LNCAP (cell line): ENCODE measurements around the gene TCF7L1.

Source experiments
- TF ChIP-seq, protein P1 (sequence below): fragments of 450-650 bp; IDR thresholded peaks from 2 replicates; pipeline ENCODE4 v1.5.1; 2017; ENCODE audit warnings: mild to moderate bottlenecking

TCF7L1 gene

DNA sequence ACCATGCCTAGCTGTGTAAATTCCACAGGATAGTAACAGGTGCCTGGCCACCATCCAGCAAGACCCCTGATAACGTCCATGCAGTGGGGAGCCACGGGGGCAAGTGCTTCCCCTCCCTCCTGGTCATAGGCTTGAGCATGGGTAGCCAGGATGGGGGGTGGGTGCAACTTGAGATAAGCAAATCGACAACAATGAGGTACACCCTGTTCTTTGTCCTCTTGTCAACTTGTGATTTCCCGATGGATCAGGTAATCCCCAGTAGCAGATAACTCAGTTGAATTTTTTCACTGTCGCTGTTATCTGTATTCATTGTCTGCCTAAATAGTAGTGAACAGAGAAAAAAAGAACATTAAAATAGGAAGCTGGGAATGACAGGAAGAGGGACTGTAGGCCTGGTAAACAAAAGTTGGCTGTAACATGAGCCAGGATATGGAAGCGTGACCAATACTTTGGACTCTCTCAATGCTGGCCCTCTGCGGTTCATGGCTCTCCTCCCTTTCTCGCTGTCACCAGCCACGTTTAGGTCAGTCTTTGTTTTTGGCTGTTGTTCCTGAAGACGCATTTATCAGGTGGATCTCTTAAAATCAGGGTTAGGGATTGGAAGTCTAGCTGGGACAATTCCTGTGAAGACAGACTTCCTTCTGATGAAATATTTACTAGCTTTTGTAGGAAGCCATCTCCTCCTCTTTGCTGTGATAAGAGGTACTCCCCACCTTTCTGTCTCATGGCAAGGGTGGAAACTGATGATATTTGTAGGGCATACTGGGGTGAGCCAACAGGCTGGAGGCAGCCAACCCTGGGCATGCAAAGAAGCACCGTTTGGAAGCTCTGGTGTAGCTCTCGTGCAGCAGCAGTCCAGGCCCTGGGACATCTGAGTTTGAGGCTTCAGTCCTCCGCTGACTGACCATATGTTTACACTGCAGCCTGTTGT is 42.4 kb downstream of the TCF7L1 start:
- TF ChIP-seq, protein P1, sequence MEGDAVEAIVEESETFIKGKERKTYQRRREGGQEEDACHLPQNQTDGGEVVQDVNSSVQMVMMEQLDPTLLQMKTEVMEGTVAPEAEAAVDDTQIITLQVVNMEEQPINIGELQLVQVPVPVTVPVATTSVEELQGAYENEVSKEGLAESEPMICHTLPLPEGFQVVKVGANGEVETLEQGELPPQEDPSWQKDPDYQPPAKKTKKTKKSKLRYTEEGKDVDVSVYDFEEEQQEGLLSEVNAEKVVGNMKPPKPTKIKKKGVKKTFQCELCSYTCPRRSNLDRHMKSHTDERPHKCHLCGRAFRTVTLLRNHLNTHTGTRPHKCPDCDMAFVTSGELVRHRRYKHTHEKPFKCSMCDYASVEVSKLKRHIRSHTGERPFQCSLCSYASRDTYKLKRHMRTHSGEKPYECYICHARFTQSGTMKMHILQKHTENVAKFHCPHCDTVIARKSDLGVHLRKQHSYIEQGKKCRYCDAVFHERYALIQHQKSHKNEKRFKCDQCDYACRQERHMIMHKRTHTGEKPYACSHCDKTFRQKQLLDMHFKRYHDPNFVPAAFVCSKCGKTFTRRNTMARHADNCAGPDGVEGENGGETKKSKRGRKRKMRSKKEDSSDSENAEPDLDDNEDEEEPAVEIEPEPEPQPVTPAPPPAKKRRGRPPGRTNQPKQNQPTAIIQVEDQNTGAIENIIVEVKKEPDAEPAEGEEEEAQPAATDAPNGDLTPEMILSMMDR = no peak

DNA sequence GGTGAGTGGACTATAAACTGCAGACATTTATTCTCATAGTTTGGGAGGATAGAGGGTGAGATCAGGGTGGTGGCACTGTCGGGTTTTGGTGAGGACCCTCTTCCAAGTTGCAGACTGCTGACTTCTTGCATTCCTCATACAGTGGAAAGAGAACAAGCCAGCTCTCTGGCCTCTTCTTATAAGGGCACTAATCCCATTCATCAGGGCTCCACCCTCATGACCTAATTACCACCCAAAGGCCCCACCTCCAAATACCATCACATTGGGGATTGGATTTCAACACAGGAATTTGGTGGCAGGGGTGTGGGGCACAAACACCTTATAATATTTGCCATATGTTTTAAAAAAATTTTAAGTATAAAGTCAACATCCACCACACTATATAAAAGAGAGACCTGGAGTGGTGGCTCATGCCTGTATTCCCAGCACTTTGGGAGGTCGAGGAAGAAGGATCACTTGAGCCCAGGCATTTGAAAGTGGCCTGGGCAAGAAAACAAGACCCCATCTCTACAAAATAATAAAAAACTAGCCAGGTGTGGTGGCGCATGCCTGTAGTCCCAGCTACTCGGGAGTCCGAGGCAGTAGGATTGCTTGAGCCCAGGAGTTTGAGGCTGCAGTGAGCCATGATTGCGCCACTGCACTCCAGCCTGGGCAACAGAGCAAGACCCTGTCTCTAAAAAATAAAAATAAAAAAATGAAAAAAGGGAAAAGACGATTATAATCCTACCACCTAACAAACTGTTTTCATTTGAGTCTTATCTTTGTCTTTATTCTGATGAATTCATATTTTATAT is 44.0 kb downstream of the TCF7L1 start:
- TF ChIP-seq, protein P1 = no peak

DNA sequence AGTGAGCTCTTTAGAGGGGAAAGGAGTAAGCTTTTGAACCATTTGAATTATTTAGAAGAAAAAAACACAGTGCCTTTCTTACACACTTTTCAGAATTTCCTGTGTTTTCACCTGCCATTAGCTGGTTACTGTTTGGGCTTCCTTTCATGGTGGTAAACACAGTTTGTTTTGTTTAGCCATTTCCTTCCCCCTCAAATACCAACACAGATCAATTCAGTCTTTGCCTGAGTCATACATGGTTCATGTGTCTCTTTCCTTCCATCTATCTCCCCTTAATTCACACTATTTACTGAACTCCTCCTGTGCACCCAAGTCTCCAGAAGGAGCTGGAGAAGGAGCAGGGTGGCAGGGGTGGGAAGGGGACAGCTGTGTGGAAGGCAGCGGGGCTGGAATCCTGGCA is 45.0 kb downstream of the TCF7L1 start:
- TF ChIP-seq, protein P1 = no peak

DNA sequence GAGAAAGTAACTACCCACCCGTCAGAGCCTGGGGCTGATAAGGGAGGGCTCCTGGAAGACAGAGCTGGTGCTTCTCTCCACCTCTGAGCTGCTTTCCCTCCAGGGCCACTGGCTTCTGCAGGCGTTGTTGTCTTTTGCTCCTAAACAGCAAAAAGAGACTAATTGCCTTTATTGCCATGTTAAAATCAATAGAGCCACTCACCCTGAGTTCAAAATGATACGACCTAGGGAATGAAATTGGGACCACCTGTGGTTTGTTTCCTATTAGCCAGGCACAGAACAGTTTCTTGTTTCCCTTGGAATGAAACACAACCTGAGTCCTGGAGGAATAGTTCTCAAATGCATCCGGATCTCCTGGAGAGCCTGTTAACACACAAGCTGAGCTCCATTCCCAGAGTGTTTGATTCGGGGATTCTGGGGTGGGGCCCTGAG is 45.8 kb downstream of the TCF7L1 start:
- TF ChIP-seq, protein P1 = no peak

DNA sequence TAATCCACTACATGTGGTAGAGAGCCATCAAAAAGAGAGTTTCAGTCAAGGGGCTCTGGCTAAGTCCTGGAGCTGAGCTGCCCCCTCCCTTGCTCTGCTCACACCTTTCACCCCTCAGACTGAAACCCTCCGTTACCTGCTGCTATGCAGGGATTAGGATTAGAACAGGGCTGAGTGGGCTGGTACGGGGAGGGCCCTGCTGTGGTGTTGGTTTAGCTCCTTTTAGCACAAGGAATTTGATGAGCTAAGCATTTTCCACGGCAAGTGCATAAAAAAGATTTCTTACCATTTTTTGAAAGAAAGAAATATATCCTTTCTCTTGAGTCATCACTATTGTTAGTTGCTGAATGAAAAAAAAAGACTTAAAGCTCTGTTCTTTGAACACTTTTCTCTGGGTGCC is 46.3 kb downstream of the TCF7L1 start:
- TF ChIP-seq, protein P1 = no peak

DNA sequence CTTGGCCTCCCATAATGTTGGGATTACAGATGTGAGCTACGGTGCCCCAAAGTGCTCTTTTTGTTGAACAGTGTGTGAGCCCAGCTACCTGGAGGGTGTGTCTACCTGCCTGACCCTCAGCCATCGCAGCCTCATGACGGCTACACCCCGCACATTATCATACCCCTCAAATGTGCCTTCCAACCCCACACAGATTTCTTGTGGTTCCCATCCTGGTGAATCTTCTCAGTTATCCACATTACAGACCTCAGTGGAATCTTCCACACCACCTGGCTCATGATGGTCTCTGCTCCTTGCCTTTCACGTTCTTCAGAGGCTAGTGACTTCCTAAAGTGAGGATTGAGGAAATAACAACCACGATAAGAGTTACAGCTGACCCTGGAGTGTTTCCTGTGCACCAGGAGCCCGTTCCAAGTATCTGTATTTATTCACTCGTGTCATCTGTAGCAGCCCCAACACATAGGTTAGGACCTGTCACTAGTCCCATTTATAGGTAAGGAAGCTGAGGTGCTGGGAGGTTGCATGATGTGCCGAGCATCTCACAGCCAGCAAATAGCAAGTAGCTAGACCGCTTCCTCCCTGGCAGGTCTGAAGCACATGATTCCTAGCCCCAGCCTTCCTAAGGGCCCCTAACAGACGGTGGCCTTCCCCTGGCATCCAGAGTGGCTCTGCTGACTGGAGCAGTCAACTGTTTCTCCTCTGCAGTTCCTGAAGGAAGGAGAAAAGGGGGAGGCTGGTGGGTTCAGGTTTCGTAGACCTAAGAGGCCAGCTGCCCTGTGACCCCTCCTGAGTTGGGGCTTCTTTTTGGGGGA is 47.3 kb downstream of the TCF7L1 start:
- TF ChIP-seq, protein P1 = no peak

DNA sequence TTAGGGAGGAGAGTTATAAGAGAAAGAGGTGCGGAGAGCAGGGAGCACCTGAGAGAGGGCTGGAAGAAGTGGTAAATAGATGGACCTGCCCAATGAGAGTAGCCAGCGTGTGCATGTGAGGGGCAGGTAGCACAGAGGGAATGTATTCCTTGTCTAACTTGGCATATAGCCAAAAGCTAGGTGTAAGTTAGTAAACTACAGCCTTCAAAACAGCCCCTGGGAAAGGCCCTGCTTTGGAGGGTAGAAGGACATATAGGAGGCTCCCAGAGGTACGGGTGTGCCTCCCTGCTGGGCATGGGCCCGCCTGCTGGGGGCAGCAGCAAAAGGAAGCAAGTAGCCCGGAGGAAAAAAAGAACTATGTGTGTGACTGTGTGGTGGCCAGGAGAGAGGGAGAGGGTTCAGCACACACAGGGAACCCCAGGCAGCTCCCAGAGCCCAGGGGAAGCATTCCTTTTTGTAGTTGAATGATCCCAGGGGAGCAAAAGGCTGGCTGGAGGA is 48.0 kb downstream of the TCF7L1 start:
- TF ChIP-seq, protein P1 = no peak
